IMR-90 (cell line): ENCODE data around the gene RAB11FIP3. TPM values are rescaled to one million over a fixed set of nuclear protein-coding genes. Genes with fewer than 3 reads are reported as not detected.

Experiments
- ATAC-seq: fragments of 200-7000 bp; cut with Tn5 transposase; 2 replicates; pipeline ENCODE4 v1.9.1; 2020; ENCODE audit warnings: low read depth, mild to moderate bottlenecking, moderate library complexity
- BruUV-seq: library from RNA; stranded (reverse); fragments of 400-500 nt; replicated peaks from 2 replicates; lab custom pipeline; 2021; lab: Mats Ljungman, UMichigan
- CTCF ChIA-PET: fragments of 300-600 bp; formaldehyde crosslinking; extraction: SDS; loops from one replicate; lab custom pipeline; 2021; ENCODE audit warnings: antibody characterized with exemption; lab: Yijun Ruan, JAX
- POLR2A ChIA-PET: fragments of 300-600 bp; sonication (Branson Sonifier 250); formaldehyde crosslinking; loops from one replicate; lab custom pipeline; 2022; ENCODE audit warnings: antibody characterized with exemption; ENCODE audit not compliant: unreplicated experiment; lab: Charles Lee
- DNase-seq: peaks from one replicate; pipeline ENCODE4 v3.0.0; 2013
- H2AFZ ChIP-seq: replicated peaks from 2 replicates; pipeline ENCODE3; 2013; ENCODE audit warnings: low read length, mild to moderate bottlenecking; ENCODE audit not compliant: poor library complexity
- H2AK5ac ChIP-seq: 2 replicates; pipeline ENCODE4 v1.6.1; 2013; ENCODE audit warnings: low read depth, low read length, inconsistent platforms
- H2AK9ac ChIP-seq: replicated peaks from 2 replicates; pipeline ENCODE3; 2013; ENCODE audit warnings: mild to moderate bottlenecking, low read depth, low read length, moderate library complexity; ENCODE audit not compliant: poor library complexity
- H2BK120ac ChIP-seq: 2 replicates; pipeline ENCODE4 v1.6.1; 2013; ENCODE audit warnings: low read depth, low read length, inconsistent platforms
- H2BK15ac ChIP-seq: 3 replicates; pipeline ENCODE4 v1.6.1; 2013; ENCODE audit warnings: low read depth, low read length, inconsistent platforms
- H2BK20ac ChIP-seq: 2 replicates; pipeline ENCODE4 v1.6.1; 2013; ENCODE audit warnings: low read depth, mild to moderate bottlenecking, inconsistent platforms, low read length, moderate library complexity
- H2BK5ac ChIP-seq: 2 replicates; pipeline ENCODE4 v1.6.1; 2013; ENCODE audit warnings: mild to moderate bottlenecking, low read depth, low read length, inconsistent platforms; ENCODE audit not compliant: poor library complexity, severe bottlenecking
- H3K14ac ChIP-seq: replicated peaks from 2 replicates; pipeline ENCODE4 v1.6.1; 2013; ENCODE audit warnings: low read depth, low read length, inconsistent platforms
- H3K18ac ChIP-seq: 2 replicates; pipeline ENCODE4 v1.6.1; 2013; ENCODE audit warnings: low read depth, low read length, control low read depth
- H3K23ac ChIP-seq: 2 replicates; pipeline ENCODE4 v1.6.1; 2013; ENCODE audit warnings: low read depth, low read length, inconsistent platforms
- H3K27ac ChIP-seq: 2 replicates; pipeline ENCODE4 v1.5.1; 2013; ENCODE audit warnings: mild to moderate bottlenecking, control low read depth, low read length; ENCODE audit not compliant: insufficient read depth
- H3K27me3 ChIP-seq: 2 replicates; pipeline ENCODE4 v1.6.1; 2013; ENCODE audit warnings: low read length; ENCODE audit not compliant: control insufficient read depth, insufficient read depth
- H3K36me3 ChIP-seq: 2 replicates; pipeline ENCODE4 v1.6.1; 2013; ENCODE audit warnings: low read length, mixed read lengths; ENCODE audit not compliant: control insufficient read depth, insufficient read depth
- H3K4ac ChIP-seq: 2 replicates; pipeline ENCODE4 v1.6.1; 2013; ENCODE audit warnings: low read depth, low read length, inconsistent platforms
- H3K4me1 ChIP-seq: 2 replicates; pipeline ENCODE4 v1.6.1; 2013; ENCODE audit warnings: low read length, mixed read lengths; ENCODE audit not compliant: control insufficient read depth, insufficient read depth
- H3K4me2 ChIP-seq: 2 replicates; pipeline ENCODE4 v1.6.1; 2013; ENCODE audit warnings: low read depth, mild to moderate bottlenecking, control low read depth, low read length, moderate library complexity
- H3K4me3 ChIP-seq: 2 replicates; pipeline ENCODE4 v1.5.1; 2013; ENCODE audit warnings: low read depth, mild to moderate bottlenecking, control low read depth, low read length, moderate library complexity; ENCODE audit not compliant: insufficient read depth
- H3K56ac ChIP-seq: 2 replicates; pipeline ENCODE4 v1.6.1; 2013; ENCODE audit warnings: low read length, inconsistent platforms; ENCODE audit not compliant: insufficient read depth; ENCODE audit errors: extremely low read depth
- H3K79me1 ChIP-seq, 2 experiments: 2 replicates each; pipeline ENCODE4 v1.6.1; 2013; ENCODE audit warnings: low read length in 2 of 2, inconsistent platforms in 1 of 2, low read depth in 1 of 2
- H3K9ac ChIP-seq: 2 replicates; pipeline ENCODE4 v1.6.1; 2013; ENCODE audit warnings: low read depth, low read length, control low read depth
- H3K9me1 ChIP-seq: 2 replicates; pipeline ENCODE4 v1.6.1; 2013; ENCODE audit warnings: low read length, inconsistent platforms; ENCODE audit not compliant: insufficient read depth
- H3K9me3 ChIP-seq: 2 replicates; pipeline ENCODE4 v1.6.1; 2013; ENCODE audit warnings: low read length; ENCODE audit not compliant: control insufficient read depth, insufficient read depth
- H4K20me1 ChIP-seq: 2 replicates; pipeline ENCODE4 v1.6.1; 2013; ENCODE audit warnings: low read length, inconsistent platforms; ENCODE audit not compliant: insufficient read depth
- H4K5ac ChIP-seq: 2 replicates; pipeline ENCODE4 v1.6.1; 2013; ENCODE audit warnings: mild to moderate bottlenecking, low read depth, low read length, control low read depth
- H4K8ac ChIP-seq, 2 experiments: 2 replicates each; pipeline ENCODE4 v1.6.1; 2013; ENCODE audit warnings: low read depth in 2 of 2, low read length in 2 of 2, control low read depth in 1 of 2, inconsistent platforms in 1 of 2
- H4K91ac ChIP-seq: 2 replicates; pipeline ENCODE4 v1.6.1; 2013; ENCODE audit warnings: low read depth, low read length, inconsistent platforms; ENCODE audit not compliant: insufficient read depth
- BHLHE40 ChIP-seq: fragments of 150-350 bp; IDR thresholded peaks from 2 replicates; pipeline ENCODE4 v1.6.1; 2016; ENCODE audit warnings: mild to moderate bottlenecking, low read depth, low read length
- CEBPB ChIP-seq: IDR thresholded peaks from 2 replicates; pipeline ENCODE4 v1.6.1; 2012; ENCODE audit warnings: low read depth, low read length, improper control_type of control experiment
- CHD1 ChIP-seq: IDR thresholded peaks from 2 replicates; pipeline ENCODE4 v1.6.1; 2012; ENCODE audit warnings: low read depth, low read length, improper control_type of control experiment
- FOS ChIP-seq: fragments of 150-350 bp; IDR thresholded peaks from 2 replicates; pipeline ENCODE4 v1.6.1; 2016; ENCODE audit warnings: low read depth, low read length
- MAZ ChIP-seq: IDR thresholded peaks from 2 replicates; pipeline ENCODE4 v1.6.1; 2012; ENCODE audit warnings: low read depth, mild to moderate bottlenecking, low read length, improper control_type of control experiment, moderate library complexity, borderline replicate concordance
- MXI1 ChIP-seq: IDR thresholded peaks from 2 replicates; pipeline ENCODE4 v1.6.1; 2012; ENCODE audit warnings: low read depth, mild to moderate bottlenecking, low read length, moderate library complexity, borderline replicate concordance
- NFE2L2 ChIP-seq: fragments of 150-350 bp; IDR thresholded peaks from 2 replicates; pipeline ENCODE4 v1.6.1; 2016; ENCODE audit warnings: low read depth, mild to moderate bottlenecking, low read length
- POLR2A ChIP-seq: IDR thresholded peaks from 2 replicates; pipeline ENCODE4 v1.6.1; 2012; ENCODE audit warnings: mild to moderate bottlenecking, low read depth, low read length
- RCOR1 ChIP-seq: IDR thresholded peaks from 2 replicates; pipeline ENCODE4 v1.6.1; 2012; ENCODE audit warnings: mild to moderate bottlenecking, low read length, improper control_type of control experiment; ENCODE audit not compliant: insufficient replicate concordance
- WGBS, 2 experiments: methylation state at CpG; one replicate each; pipeline versions ENCODE4 v1.1.5 to v1.1.7; 2013; ENCODE audit warnings: missing lambda C conversion rate in 2 of 2; ENCODE audit not compliant: insufficient read length in 1 of 2; ENCODE audit errors: extremely low coverage in 2 of 2; 5-methylcytosine and 5-hydroxymethylcytosine counted together
- dilution Hi-C: fragments of 300-500 bp; cut with HindIII; formaldehyde crosslinking; loops from one replicate; pipeline ENCODE4 v1.14.3; 2018; ENCODE audit warnings: low sequenced_read_pairs; ENCODE audit not compliant: unreplicated experiment
- in situ Hi-C: fragments of 300-500 bp; cut with MboI; formaldehyde crosslinking; loops from 3 replicates; pipeline ENCODE4 v1.14.3; 2019; ENCODE audit warnings: low sequenced_read_pairs, inconsistent platforms, mixed read lengths
- intact Hi-C: fragments of 100-400 bp; cut with micrococcal nuclease; formaldehyde crosslinking; loops from 2 replicates; pipeline ENCODE4 v1.10.0; 2022
- polyA plus RNA-seq, 3 experiments: library from polyadenylated mRNA; depleted of rRNA; stranded (reverse); fragments of >200 nt; gene quantifications; 2 replicates each; pipeline ENCODE4 v1.2.3, GENCODE V29; 2012; ENCODE audit warnings: low replicate concordance in 1 of 3
- total RNA-seq: library from RNA; depleted of rRNA; stranded (reverse); fragments of >200 nt; gene quantifications from 2 replicates; pipeline ENCODE4 v1.2.3, GENCODE V29; 2012
- TF ChIP-seq, protein P1 (sequence below): fragments of 150-350 bp; IDR thresholded peaks from 2 replicates; pipeline ENCODE4 v1.6.1; 2016; ENCODE audit warnings: low read depth, mild to moderate bottlenecking, low read length, moderate library complexity, borderline replicate concordance
- TF ChIP-seq, protein P2 (sequence below): fragments of 150-350 bp; IDR thresholded peaks from 2 replicates; pipeline ENCODE4 v1.6.1; 2017; ENCODE audit warnings: mild to moderate bottlenecking, antibody characterized with exemption, low read length, low read depth

Gene RAB11FIP3
- total and polyA plus RNA-seq, 2 of the 4 experiments (the other 2 are of a cell fraction): 7.5 to 22.5 TPM

DNA sequence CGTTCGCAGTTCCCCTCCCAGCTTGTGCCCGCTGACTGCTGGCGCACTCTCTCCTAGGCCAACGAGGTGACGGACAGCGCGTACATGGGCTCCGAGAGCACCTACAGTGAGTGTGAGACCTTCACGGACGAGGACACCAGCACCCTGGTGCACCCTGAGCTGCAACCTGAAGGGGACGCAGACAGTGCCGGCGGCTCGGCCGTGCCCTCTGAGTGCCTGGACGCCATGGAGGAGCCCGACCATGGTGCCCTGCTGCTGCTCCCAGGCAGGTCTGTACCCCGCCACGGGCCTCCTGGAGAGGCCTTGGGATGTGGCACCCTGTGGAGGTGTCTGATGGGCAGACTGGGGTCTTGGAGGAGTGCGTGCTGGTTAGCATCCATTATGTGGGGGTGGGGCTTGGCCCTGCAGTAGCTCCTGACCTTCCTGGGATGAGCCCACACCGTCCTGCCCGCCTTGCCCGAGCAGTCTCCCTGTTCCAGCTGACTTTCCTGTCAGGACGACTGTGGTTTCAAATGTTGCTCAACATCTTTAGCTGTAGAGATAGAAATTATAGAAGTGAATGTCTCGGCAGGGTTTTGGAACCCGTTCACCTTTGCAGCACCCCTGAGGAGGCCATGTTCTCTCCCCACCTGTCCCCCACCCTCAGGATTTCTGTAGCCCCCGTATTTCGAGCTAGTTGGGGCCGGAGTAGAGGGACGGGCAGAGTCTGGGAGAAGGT is 57.2 kb downstream of the RAB11FIP3 start:
- H3K27me3 ChIP-seq: no peaks in the 10 kb centered on the region
- H4K20me1 ChIP-seq: peaks cover 9% of the 10 kb centered on the region
- TF ChIP-seq CEBPB (no peak), BHLHE40 (no peak), MAZ (no peak), POLR2A (no peak), RCOR1 (no peak), CHD1 (no peak), NFE2L2 (no peak), MXI1 (no peak), FOS (no peak)
- TF ChIP-seq, protein P1, sequence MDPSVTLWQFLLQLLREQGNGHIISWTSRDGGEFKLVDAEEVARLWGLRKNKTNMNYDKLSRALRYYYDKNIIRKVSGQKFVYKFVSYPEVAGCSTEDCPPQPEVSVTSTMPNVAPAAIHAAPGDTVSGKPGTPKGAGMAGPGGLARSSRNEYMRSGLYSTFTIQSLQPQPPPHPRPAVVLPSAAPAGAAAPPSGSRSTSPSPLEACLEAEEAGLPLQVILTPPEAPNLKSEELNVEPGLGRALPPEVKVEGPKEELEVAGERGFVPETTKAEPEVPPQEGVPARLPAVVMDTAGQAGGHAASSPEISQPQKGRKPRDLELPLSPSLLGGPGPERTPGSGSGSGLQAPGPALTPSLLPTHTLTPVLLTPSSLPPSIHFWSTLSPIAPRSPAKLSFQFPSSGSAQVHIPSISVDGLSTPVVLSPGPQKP: no peak
- TF ChIP-seq, protein P2, sequence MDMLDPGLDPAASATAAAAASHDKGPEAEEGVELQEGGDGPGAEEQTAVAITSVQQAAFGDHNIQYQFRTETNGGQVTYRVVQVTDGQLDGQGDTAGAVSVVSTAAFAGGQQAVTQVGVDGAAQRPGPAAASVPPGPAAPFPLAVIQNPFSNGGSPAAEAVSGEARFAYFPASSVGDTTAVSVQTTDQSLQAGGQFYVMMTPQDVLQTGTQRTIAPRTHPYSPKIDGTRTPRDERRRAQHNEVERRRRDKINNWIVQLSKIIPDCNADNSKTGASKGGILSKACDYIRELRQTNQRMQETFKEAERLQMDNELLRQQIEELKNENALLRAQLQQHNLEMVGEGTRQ: no peak
- no peak overlapping the region for H4K5ac ChIP-seq
- ChIA-PET POLR2A (no interaction called here), CTCF (no interaction called here)
- no peak for DNase-seq
- H3K4me3 ChIP-seq: no peak overlapping the region
- H3K14ac ChIP-seq: no peak overlapping the region
- H4K91ac ChIP-seq: no peak overlapping the region
- intact Hi-C loops: loop anchor here (10.0 kb wide), 1 partner anchor 88 kb away; the partner anchor contains the start of gene NME4
- H2AK9ac ChIP-seq: peak overlapping the region; percentile 65
- H3K9me3 ChIP-seq: no peaks in the 10 kb centered on the region
- H3K9me1 ChIP-seq: peaks cover 9% of the 10 kb centered on the region; the same call in 1 of the 2 replicates
- ATAC-seq: no peak
- no peak overlapping the region for H2AK5ac ChIP-seq
- H3K4me1 ChIP-seq: peaks cover 4% of the 10 kb centered on the region; the same call in 1 of the 2 replicates
- H3K4me2 ChIP-seq: no peak overlapping the region
- H3K4ac ChIP-seq: no peak overlapping the region
- no peak overlapping the region for H2BK5ac ChIP-seq
- no peak overlapping the region for H2BK20ac ChIP-seq
- BruUV-seq: no TSS peak
- no peak overlapping the region for H3K23ac ChIP-seq
- H3K18ac ChIP-seq: no peak overlapping the region
- dilution Hi-C loops: no loop called here
- no peak overlapping the region for H3K9ac ChIP-seq
- WGBS, 2 experiments: 88% methylated on average over 9 of the region's 31 CpGs; no CpG with 5 or more reads in 1 of the 2 experiments
- peaks cover 13% of the 10 kb centered on the region for H3K36me3 ChIP-seq
- H3K27ac ChIP-seq: no peak overlapping the region
- H2BK120ac ChIP-seq: no peak overlapping the region
- H3K56ac ChIP-seq: no peak overlapping the region
- no peak overlapping the region for H2BK15ac ChIP-seq
- H3K79me1 ChIP-seq: peaks cover 2 to 19% of the 10 kb centered on the region in 2 experiments; a peak in 3 of 4 replicates
- in situ Hi-C loops: no loop called here
- peak overlapping the region; percentile 39 for H2AFZ ChIP-seq
- H4K8ac ChIP-seq: no peak overlapping the region
